Activated CD8-positive, alpha-beta T cell treated with anti-CD3 and anti-CD28 coated beads for 36 hours (primary cell): ENCODE results near the gene PALS1. TPM values are rescaled to one million over a fixed set of nuclear protein-coding genes. Genes with fewer than 3 reads are reported as not detected.
A peak's percentile ranks its signal among the peaks of the same experiment; 100 is the strongest.

Experiments
- ATAC-seq: fragments of 200-7000 bp; cut with Tn5 transposase; one replicate; pipeline ENCODE4 v1.10.0; 2021; ENCODE audit warnings: mild to moderate bottlenecking, moderate library complexity
- CTCF ChIA-PET: fragments of 350-600 bp; sonication (Branson Sonifier 250); formaldehyde crosslinking; loops from one replicate; lab custom pipeline; 2021; ENCODE audit warnings: antibody characterized with exemption; lab: Charles Lee
- POLR2A ChIA-PET: fragments of 350-600 bp; sonication (Branson Sonifier 250); formaldehyde crosslinking; loops from one replicate; lab custom pipeline; 2021; ENCODE audit warnings: antibody characterized with exemption; lab: Charles Lee
- DNase-seq: peaks from one replicate; pipeline ENCODE4 v3.0.0-alpha.2; 2020
- H3K27ac Mint-ChIP-seq: one replicate; pipeline ENCODE4 v1.8.0; 2021; ENCODE audit warnings: mild to moderate bottlenecking, mixed read lengths
- H3K27me3 Mint-ChIP-seq: one replicate; pipeline ENCODE4 v1.8.0; 2021; ENCODE audit warnings: mixed read lengths
- H3K36me3 Mint-ChIP-seq: one replicate; pipeline ENCODE4 v1.8.0; 2021; ENCODE audit warnings: low read depth, mixed read lengths
- H3K4me1 Mint-ChIP-seq: one replicate; pipeline ENCODE4 v1.8.0; 2021; ENCODE audit warnings: low read depth, mixed read lengths
- H3K4me3 Mint-ChIP-seq: one replicate; pipeline ENCODE4 v1.8.0; 2021; ENCODE audit warnings: mild to moderate bottlenecking, moderate library complexity, mixed read lengths
- H3K9me3 Mint-ChIP-seq: one replicate; pipeline ENCODE4 v1.8.0; 2021; ENCODE audit warnings: mixed read lengths
- CTCF ChIP-seq: fragments of 200-600 bp; IDR thresholded peaks from one replicate; pipeline ENCODE4 v1.8.0; 2022; ENCODE audit warnings: antibody characterized with exemption, mild to moderate bottlenecking
- intact Hi-C: fragments of 100-400 bp; cut with micrococcal nuclease; formaldehyde crosslinking; loops from one replicate; pipeline ENCODE4 v1.10.0; 2022
- total RNA-seq, 2 experiments: library from RNA; stranded (reverse); gene quantifications; one replicate each; pipeline ENCODE4 v1.2.3, GENCODE V29; 2021

PALS1 gene
- total RNA-seq, 2 experiments from 2014 or later = 3.9 to 4.7 TPM

- Mint-ChIP-seq H3K9me3 (no peaks in the 10 kb centered on the region), H3K4me1 (no peaks in the 10 kb centered on the region), H3K27me3 (no peaks in the 10 kb centered on the region), H3K27ac (no peak overlapping the region), H3K36me3 (no peaks in the 10 kb centered on the region), H3K4me3 (no peak overlapping the region)
- intact Hi-C loops = loop anchor here (2.0 kb wide), 1 partner anchor 119 kb away; no protein-coding TSS in a partner anchor
- TF ChIP-seq CTCF = peak; percentile 82
- DNase-seq (no peak), ATAC-seq (no peak)
- ChIA-PET POLR2A (interaction anchor here (2.1 kb wide), 1 partner anchor 10 kb away, joined by 5 read pairs; no protein-coding TSS in a partner anchor), CTCF (interaction anchor here (0.7 to 4.5 kb wide), 46 partner anchors 8 to 926 kb away, joined by 3 to 61 read pairs (median 4); partner anchors contain the start of genes ATP6V1D and EIF2S1)
These were observed 44.7 kb downstream of the PALS1 start for GRCh38 chr14:67285876-67286452.

Other genes with a start within 250 kb of the PALS1 start
- not detected for gene GARIN2, start 52.0 kb upstream of the PALS1 start, total RNA-seq
- gene ATP6V1D, start 118.4 kb downstream of the PALS1 start, total RNA-seq = 10 to 100 TPM; 18.8 to 20.7 TPM
- gene EIF2S1, start 118.9 kb downstream of the PALS1 start, total RNA-seq = 100 to 1,000 TPM; 210 to 219 TPM
- gene PLEK2, start 170.7 kb downstream of the PALS1 start, total RNA-seq = 1 to 10 TPM in 1 of 2 experiments, not detected in 1; 1.0 TPM
- 1 to 10 TPM; 1.6 to 2.3 TPM for gene TMEM229B, start 247.3 kb downstream of the PALS1 start, total RNA-seq